GM20000 (cell line): ENCODE data around the gene ZFP42.
"Not testable (repeated sequence)": the region's sequence is repeated elsewhere in the genome, so short reads cannot be mapped to it uniquely, and the experiment has no call there.

ENCODE experiments used
- DNase-seq: peaks from one replicate; pipeline ENCODE4 v3.0.0; 2012; ENCODE audit warnings: low spot score
- CTCF ChIP-seq: IDR thresholded peaks from 2 replicates; pipeline ENCODE4 v1.5.1; 2012; ENCODE audit warnings: mild to moderate bottlenecking, control low read depth; ENCODE audit errors: extremely low read depth, missing control alignments

The ZFP42 gene

GRCh38 chr4:188032583-188032982 lies 37.0 kb downstream of the ZFP42 start:
- no peak for DNase-seq
- no peak for TF ChIP-seq CTCF

- DNase-seq, result no peak
- no peak for TF ChIP-seq CTCF
Measured at GRCh38 chr4:188037003-188037713, 41.6 kb downstream of the ZFP42 start.

GRCh38 chr4:188041721-188042120 lies 46.1 kb downstream of the ZFP42 start:
- no peak for TF ChIP-seq CTCF
- no peak for DNase-seq

GRCh38 chr4:188042191-188042590 lies 46.6 kb downstream of the ZFP42 start:
- no peak for DNase-seq
- TF ChIP-seq CTCF, result no peak

GRCh38 chr4:188043154-188043553 lies 47.6 kb downstream of the ZFP42 start:
- DNase-seq, result no peak
- TF ChIP-seq CTCF, result no peak

- DNase-seq, result not testable (repeated sequence)
Measured at GRCh38 chr4:188045461-188045860, 49.9 kb downstream of the ZFP42 start.

GRCh38 chr4:188046657-188047056 lies 51.1 kb downstream of the ZFP42 start:
- TF ChIP-seq CTCF, result no peak
- DNase-seq, result no peak

GRCh38 chr4:188053302-188053701 lies 57.7 kb downstream of the ZFP42 start:
- TF ChIP-seq CTCF, result no peak
- no peak for DNase-seq
